ENCODE data around the gene ZNHIT1.

DNA sequence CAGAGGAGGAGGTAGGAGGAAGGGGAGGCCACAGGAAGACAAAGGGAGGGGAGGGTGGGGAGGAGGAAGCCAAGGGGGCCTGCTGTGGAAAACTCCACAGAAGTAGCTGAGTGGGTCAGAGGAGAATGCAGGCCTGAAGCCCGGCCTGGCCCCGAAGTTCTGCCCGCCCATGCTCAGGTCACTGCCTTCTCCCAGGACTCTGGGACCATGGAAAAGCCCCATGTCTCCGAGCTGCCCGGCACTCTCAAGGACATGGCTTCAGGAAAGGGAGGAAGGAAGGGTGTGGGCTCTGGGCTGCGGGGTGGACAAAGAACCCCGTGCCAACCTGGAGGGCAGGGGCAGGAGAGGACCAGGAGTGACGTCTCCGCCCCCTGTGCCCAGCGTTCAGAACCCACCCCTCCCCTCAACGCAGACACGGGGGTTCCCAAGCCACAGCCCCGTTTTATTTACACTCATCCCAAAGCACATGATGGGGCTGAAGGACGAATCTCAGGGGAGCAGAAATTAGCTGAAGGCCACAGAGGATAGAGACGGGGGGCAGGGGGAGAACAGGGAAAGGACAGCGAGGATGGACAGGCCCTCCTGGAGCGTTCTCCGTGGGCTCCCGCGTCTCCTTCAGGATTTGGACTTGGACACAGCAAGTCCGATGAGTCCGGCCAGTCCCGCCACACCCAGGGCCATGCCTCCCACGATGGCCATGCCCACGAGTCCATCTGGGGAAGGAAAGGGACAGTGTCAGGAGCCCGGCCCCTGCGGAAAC is 21.4 kb downstream of the ZNHIT1 start:
- no peak for TF ChIP-seq TAF1 (conservative IDR thresholded peaks at IDR 0.05)
- TF ChIP-seq, protein P1, sequence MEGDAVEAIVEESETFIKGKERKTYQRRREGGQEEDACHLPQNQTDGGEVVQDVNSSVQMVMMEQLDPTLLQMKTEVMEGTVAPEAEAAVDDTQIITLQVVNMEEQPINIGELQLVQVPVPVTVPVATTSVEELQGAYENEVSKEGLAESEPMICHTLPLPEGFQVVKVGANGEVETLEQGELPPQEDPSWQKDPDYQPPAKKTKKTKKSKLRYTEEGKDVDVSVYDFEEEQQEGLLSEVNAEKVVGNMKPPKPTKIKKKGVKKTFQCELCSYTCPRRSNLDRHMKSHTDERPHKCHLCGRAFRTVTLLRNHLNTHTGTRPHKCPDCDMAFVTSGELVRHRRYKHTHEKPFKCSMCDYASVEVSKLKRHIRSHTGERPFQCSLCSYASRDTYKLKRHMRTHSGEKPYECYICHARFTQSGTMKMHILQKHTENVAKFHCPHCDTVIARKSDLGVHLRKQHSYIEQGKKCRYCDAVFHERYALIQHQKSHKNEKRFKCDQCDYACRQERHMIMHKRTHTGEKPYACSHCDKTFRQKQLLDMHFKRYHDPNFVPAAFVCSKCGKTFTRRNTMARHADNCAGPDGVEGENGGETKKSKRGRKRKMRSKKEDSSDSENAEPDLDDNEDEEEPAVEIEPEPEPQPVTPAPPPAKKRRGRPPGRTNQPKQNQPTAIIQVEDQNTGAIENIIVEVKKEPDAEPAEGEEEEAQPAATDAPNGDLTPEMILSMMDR (IDR thresholded peaks at IDR 0.05; ENCODE audit: low read depth, low read length, missing input control): no peak
- no peak for TF ChIP-seq MAX (IDR thresholded peaks at IDR 0.05)
- no peak for TF ChIP-seq GABPA (IDR thresholded peaks at IDR 0.05 in 1 of 2, conservative IDR thresholded peaks at IDR 0.05 in 1 of 2)
- TF ChIP-seq HNF4A (conservative IDR thresholded peaks at IDR 0.05): no peak
- TF ChIP-seq, protein P2, sequence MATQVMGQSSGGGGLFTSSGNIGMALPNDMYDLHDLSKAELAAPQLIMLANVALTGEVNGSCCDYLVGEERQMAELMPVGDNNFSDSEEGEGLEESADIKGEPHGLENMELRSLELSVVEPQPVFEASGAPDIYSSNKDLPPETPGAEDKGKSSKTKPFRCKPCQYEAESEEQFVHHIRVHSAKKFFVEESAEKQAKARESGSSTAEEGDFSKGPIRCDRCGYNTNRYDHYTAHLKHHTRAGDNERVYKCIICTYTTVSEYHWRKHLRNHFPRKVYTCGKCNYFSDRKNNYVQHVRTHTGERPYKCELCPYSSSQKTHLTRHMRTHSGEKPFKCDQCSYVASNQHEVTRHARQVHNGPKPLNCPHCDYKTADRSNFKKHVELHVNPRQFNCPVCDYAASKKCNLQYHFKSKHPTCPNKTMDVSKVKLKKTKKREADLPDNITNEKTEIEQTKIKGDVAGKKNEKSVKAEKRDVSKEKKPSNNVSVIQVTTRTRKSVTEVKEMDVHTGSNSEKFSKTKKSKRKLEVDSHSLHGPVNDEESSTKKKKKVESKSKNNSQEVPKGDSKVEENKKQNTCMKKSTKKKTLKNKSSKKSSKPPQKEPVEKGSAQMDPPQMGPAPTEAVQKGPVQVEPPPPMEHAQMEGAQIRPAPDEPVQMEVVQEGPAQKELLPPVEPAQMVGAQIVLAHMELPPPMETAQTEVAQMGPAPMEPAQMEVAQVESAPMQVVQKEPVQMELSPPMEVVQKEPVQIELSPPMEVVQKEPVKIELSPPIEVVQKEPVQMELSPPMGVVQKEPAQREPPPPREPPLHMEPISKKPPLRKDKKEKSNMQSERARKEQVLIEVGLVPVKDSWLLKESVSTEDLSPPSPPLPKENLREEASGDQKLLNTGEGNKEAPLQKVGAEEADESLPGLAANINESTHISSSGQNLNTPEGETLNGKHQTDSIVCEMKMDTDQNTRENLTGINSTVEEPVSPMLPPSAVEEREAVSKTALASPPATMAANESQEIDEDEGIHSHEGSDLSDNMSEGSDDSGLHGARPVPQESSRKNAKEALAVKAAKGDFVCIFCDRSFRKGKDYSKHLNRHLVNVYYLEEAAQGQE (IDR thresholded peaks at IDR 0.05): no peak
- TF ChIP-seq FOXA1 (IDR thresholded peaks at IDR 0.05): no peak
- TF ChIP-seq, protein P3, sequence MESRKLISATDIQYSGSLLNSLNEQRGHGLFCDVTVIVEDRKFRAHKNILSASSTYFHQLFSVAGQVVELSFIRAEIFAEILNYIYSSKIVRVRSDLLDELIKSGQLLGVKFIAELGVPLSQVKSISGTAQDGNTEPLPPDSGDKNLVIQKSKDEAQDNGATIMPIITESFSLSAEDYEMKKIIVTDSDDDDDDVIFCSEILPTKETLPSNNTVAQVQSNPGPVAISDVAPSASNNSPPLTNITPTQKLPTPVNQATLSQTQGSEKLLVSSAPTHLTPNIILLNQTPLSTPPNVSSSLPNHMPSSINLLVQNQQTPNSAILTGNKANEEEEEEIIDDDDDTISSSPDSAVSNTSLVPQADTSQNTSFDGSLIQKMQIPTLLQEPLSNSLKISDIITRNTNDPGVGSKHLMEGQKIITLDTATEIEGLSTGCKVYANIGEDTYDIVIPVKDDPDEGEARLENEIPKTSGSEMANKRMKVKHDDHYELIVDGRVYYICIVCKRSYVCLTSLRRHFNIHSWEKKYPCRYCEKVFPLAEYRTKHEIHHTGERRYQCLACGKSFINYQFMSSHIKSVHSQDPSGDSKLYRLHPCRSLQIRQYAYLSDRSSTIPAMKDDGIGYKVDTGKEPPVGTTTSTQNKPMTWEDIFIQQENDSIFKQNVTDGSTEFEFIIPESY (IDR thresholded peaks at IDR 0.05): no peak
- no peak for TF ChIP-seq ATF3 (IDR thresholded peaks at IDR 0.05)

All from liver (tissue), 3 donors.